Tracheal epithelial cell (primary cell): ENCODE measurements around the gene IZUMO1. TPM values are rescaled to one million over a fixed set of nuclear protein-coding genes. Genes with fewer than 3 reads are reported as not detected.

Experiments
- total RNA-seq: library from RNA; depleted of rRNA; stranded (reverse); fragments of >200 nt; gene quantifications from 2 replicates; pipeline ENCODE4 v1.2.1, GENCODE V29; 2014

The IZUMO1 gene
- total RNA-seq = not detected in 2 replicates

GRCh38 chr19:48746738-48747575 lies at the start of gene IZUMO1:
TSS of gene IZUMO1 (minus strand) at chr19:48746909. CDS start at chr19:48745859, 1,050 bp downstream.

DNA sequence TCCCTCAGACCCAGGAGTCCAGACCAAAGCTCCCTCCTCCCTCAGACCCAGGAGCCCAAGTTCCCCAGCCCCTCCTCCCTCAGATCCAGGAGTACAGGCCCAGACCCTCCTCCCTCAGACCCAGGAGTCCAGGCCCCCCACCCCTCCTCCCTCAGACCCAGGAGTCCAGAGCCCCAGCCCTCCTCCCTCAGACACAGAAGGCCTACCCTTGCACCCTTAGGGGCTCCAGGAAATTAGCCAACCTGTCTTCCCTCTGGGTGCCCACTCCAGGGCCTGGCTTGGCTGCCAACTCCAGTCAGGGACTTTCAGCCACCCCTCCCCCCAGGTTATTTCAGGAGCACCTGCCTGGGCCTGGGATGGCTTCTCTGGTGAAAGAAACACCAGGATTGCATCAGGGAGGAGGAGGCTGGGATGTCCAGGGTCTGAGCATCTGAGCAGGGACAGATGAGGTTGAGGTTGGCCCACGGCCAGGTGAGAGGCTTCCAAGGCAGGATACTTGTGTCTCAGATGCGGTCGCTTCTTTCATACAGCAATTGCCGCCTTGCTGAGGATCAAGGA lies 8.5 kb upstream of the IZUMO1 start, which contains the start of gene FGF21:
Gene FGF21, plus strand, starts transcription at position 441 of the 558 bp plus-strand sequence. CDS start 713 bp downstream, outside the sequence.

GRCh38 chr19:48752496-48753365 lies 6.0 kb upstream of the IZUMO1 start, which contains the start of gene FUT1:
TSS of gene FUT1 (minus strand) at chr19:48752641. CDS start at chr19:48751281, 1,360 bp downstream.

DNA sequence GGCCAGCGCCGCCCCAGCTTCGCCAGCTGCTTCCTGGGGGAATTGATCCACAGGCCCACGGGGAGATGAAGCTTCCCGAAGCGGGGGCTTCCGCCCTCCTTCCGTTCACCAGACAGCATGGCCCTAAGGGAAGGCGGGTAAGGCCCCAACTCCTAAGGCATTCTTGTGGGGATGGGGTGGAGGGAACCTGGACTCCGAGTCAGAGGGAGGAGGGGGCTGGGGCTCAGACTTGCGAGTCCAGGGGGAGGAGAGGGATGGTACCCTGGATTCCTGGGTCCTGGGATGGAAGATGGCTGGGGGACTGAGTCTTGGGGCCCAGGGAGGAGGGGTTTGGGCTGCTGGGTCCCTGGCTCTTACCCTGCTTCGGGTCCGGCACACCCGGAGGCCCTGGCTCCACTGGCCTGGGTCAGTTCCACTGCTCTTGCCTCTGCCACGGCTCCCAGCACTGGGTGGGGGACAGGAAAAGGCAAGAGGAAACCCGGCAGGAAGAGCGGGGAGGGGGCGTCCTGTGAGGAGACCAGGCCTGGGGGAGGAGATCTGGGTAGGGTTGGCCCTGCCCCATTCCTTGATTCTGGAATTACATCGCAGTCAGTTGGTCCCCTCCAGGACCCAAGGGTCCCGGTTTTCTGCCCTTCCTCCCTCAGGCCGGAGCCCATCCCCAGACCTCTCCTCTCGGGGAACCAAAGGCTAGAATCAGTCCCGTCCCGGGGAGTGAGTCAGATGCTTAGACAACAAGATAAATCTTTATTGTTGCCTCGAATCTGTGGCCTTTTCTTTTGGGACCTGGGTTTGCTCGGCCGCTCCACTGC lies 6.3 kb downstream of the IZUMO1 start, which contains the start of gene RASIP1:
Gene RASIP1, minus strand, starts transcription at position 447 of the 809 bp plus-strand sequence. Its CDS starts 328 bp downstream, at position 119.

GRCh38 chr19:48719263-48720171 lies 27.2 kb downstream of the IZUMO1 start, which contains the start of gene MAMSTR:
TSS of gene MAMSTR (minus strand) at chr19:48719725. CDS start at chr19:48719031, 694 bp downstream.

DNA sequence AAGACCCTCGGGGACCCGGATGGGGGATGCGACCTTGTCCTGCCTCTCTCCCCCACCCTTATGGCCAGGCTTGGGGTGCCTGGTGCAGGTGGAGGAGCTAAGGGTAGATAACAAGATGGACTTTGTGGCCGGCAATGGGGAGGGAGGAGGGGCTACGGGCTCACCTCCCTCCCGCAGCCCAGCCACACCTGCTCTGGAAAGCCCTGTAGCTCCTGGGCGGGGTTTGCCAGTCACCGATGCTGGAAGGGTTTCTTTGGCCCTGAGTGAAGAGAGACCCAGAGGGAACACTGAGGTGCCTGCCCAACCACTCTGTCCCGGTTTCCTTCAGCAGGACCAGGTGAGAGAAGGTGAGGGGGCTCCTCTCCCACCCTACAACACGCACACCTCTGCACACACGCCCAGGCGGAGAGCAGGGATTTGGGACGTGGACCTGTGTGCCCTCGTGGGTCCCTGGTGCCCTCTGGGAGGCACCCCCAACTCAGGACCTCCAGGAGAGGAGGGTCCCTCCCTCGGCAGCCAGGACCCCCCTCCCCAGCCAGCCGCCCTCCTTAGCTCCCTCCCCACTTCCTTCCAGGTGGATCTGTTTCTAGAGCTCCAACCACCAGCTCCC lies 50.9 kb downstream of the IZUMO1 start, which contains the start of gene FUT2:
Gene FUT2, plus strand, starts transcription at position 229 of the 610 bp plus-strand sequence. CDS start 6,986 bp downstream, outside the sequence.

Other genes starting within 250 kb of the IZUMO1 start
- 1.7 and 3.1 TPM in 2 replicates for gene LMTK3, start 235.1 kb downstream of the IZUMO1 start, total RNA-seq
- gene SULT2B1, start 194.7 kb downstream of the IZUMO1 start, total RNA-seq = 4.3 and 8.7 TPM in 2 replicates
- 0.21 TPM in 1 of 2 replicates, not detected in the other for gene SPACA4, start 140.2 kb downstream of the IZUMO1 start, total RNA-seq
- gene FAM83E, start 131.8 kb downstream of the IZUMO1 start, total RNA-seq = 17.3 and 23.9 TPM in 2 replicates
- gene RPL18, start 127.7 kb downstream of the IZUMO1 start, total RNA-seq = 2,579 and 4,716 TPM in 2 replicates
- gene SPHK2, start 127.4 kb downstream of the IZUMO1 start, total RNA-seq = 6.0 and 6.3 TPM in 2 replicates
- 2.6 and 4.6 TPM in 2 replicates for gene DBP, start 109.5 kb downstream of the IZUMO1 start, total RNA-seq
- 1.5 and 3.1 TPM in 2 replicates for gene CA11, start 100.7 kb downstream of the IZUMO1 start, total RNA-seq
- gene NTN5, start 73.9 kb downstream of the IZUMO1 start, total RNA-seq = 0.24 and 0.43 TPM in 2 replicates
- gene FUT2, start 50.9 kb downstream of the IZUMO1 start, total RNA-seq = 6.0 and 7.7 TPM in 2 replicates
- 0.48 TPM in 1 of 2 replicates, not detected in the other for gene MAMSTR, start 27.2 kb downstream of the IZUMO1 start, total RNA-seq
- gene RASIP1, start 6.3 kb downstream of the IZUMO1 start, total RNA-seq = 2.9 and 3.2 TPM in 2 replicates
- gene FUT1, start 5.7 kb upstream of the IZUMO1 start, total RNA-seq = 11.9 and 14.9 TPM in 2 replicates
- not detected in 2 replicates for gene FGF21, start 8.6 kb upstream of the IZUMO1 start, total RNA-seq
- 35.2 and 37.8 TPM in 2 replicates for gene BCAT2, start 64.1 kb upstream of the IZUMO1 start, total RNA-seq
- 0.64 and 1.9 TPM in 2 replicates for gene HSD17B14, start 89.6 kb upstream of the IZUMO1 start, total RNA-seq
- 3.8 and 5.5 TPM in 2 replicates for gene PLEKHA4, start 121.7 kb upstream of the IZUMO1 start, total RNA-seq
- gene PPP1R15A, start 125.5 kb upstream of the IZUMO1 start, total RNA-seq = 59.9 and 106 TPM in 2 replicates
- 0.21 and 0.24 TPM in 2 replicates for gene TULP2, start 151.8 kb upstream of the IZUMO1 start, total RNA-seq
- 90.8 and 93.4 TPM in 2 replicates for gene NUCB1, start 153.4 kb upstream of the IZUMO1 start, total RNA-seq
- 6.4 and 8.4 TPM in 2 replicates for gene DHDH, start 186.8 kb upstream of the IZUMO1 start, total RNA-seq
- gene BAX, start 208.0 kb upstream of the IZUMO1 start, total RNA-seq = 35.0 and 104 TPM in 2 replicates
- gene FTL, start 218.4 kb upstream of the IZUMO1 start, total RNA-seq = 3,392 and 8,392 TPM in 2 replicates
- gene GYS1, start 246.4 kb upstream of the IZUMO1 start, total RNA-seq = 22.8 and 61.9 TPM in 2 replicates
- 159 and 276 TPM in 2 replicates for gene RUVBL2, start 247.0 kb upstream of the IZUMO1 start, total RNA-seq